DMS153 (cell line): Measurements from ENCODE around the gene PUM1.
"Not testable (repeated sequence)": the region's sequence is repeated elsewhere in the genome, so short reads cannot be mapped to it uniquely, and the experiment has no call there.

Source experiments
- DNase-seq: peaks from one replicate; lab custom pipeline; 2025; lab: John Stamatoyannopoulos, UW

Gene PUM1

DNA sequence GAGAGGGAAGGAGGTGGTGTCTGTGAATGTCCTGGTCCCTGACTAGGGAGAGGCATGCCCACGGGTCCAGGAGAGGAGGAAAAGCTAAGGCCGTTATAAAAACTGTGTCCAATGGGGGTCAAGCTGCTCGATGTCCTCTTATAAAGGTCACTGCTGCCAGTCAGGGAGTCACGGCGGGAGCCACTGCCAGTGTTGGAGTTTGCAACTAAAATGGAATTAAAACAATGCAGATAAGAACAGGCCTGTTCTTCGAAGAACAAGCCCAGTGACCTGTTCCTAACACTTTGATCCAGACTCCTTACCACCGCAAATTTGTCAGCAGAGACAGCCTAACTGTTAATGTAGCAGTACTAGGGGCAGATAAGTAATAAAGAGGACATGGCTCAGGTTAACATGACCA is 100.8 kb downstream of the PUM1 start:
- DNase-seq: no peak

DNA sequence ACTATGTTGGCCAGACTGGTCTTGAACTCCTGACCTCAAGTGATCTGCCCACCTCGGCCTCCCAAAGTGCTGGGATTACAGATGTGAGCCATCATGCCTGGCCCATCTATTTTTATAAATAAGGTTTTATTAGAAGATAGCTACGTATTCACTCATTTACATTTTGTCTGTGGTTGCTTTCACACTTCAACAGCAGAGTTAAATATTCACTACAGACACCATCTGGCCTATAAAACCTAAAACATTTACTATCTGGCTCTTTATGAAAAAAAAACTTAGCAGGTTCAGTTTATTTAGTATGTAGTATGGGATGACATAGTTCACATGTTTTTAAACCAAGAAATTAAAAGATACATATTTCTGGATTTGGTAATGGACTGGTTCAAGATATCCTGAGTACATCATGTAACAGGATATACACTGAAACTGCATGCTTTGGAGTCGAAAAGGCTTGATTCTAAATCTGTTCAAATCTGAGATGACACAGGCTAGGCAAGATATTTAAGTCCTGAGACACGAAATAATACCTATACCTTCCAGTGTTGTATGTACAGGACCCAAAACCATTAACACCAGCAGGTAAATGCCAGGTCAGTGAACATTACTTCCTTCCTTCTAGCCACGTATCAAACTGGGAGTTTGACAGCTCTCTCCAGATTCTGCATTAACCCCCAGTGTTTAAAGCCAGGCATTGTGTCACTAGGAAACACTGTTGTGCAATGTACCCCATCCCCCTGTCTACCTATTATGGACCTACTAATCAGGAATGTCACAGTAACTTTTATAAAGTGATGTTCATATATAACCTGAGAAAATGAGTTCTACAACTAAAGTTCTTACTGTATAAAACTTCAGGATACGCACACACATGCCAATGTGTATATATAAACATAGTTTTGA is 102.7 kb downstream of the PUM1 start:
- DNase-seq: no peak

DNA sequence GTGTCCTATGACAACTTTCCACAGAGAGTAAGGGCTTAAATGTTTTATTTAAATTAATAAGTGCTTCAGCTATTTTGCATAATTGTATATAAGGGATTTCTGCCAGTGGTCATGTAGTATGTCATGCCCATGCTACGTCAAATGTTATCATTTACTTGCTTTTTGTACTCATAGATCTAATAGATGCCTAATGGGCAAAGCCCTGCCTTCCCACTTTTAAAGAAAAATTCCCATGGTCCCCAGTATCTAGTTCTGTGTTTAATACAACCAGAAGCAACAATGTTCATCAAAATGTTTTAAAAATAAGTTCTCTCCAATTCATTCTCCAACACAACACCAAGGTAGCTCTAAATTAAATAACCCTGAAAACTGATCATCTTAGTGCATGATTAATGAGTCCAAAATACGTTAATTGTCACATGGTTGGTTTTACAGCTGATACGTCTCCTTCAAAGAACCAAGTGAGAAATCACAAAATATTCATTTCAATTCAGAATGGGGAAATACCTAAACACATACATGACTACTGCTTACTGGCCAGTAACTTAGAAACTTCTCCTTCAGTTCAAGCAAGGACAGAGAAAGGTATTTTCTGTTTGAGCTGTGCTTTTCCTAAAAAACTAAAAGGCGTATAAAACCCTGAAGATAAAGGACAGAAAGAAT is 107.8 kb downstream of the PUM1 start:
- DNase-seq: no peak

DNA sequence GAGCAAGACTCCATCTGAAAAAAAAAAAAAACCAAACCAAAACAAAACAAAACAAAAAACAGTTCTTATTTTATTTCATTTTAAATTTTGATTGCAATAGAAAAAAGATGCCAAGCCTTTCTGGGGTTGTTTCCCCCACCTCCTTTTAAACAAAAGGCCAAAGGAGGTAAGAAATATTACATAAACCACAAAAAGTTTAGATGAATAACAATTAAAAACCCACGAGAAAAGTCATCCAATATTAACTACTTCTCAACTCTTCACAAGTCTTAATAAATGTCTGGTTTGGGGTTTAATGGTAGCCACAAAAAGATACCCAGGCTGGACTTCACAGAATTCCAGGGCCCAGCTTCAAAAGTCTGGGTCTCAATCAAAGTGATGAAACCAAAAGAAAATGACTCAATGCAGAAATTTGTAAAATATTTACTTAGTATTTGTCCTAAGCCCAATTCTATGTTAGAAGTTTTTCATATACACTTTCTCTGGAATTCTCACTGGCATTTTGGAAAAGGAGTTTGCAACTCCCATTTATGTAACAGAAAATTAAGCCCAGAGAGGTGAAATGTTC is 110.0 kb downstream of the PUM1 start:
- DNase-seq: no peak

DNA sequence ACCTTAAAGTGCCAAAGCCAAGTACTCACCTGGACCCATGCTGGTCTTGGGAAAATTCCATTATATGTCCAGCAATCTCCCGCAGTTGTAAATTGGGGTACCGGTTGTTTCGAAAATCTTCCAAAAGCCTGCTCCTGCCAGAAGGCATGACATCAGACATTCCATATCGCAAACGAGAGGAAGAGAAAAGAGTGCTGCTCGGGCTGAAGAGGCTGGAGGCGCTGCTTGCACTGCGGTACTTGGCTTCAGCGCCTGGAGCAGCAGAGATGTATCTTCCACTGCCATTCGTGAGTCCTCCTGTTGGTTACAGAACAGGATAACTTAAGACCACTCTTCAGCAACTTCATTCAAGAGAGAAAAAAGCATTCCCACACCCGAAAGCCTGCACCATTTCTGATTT is 111.8 kb downstream of the PUM1 start:
- no peak for DNase-seq

DNA sequence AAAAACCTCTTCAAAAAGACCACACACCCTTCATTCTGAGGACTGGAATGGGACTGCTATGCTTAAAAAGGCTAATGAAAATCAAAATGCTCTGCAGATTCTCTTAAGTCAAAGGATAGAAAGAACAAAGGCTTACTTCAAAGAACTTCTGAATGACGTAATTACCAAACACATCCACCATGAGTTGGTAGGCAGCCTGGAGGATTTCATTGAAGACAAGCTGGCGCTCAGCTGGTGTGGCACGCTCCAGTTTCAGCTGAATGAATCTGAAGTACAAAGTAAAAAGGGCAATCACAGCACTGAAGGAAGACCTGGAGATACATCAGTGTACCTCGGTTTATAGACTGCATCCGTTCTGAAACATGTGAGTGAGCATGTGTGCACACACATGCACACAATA is 113.4 kb downstream of the PUM1 start:
- DNase-seq: no peak

DNA sequence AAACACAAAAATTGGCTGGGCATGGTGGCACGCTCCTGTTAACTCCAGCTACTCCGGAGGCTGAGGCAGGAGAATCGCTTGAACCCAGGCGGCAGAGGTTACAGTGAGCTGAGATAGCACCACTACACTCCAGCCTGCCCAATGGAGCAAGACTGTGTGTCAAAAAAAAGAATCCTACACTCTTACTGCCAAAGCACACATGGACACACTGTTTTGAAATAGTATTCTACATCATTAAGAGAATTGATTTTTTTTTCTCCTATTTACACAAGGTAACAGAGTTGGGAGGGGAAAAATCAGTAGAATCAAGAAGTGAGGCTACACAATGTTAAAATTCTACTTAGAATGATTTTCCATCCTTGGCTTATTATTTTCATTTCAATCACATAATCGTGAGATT is 114.8 kb downstream of the PUM1 start:
- DNase-seq: no peak

DNA sequence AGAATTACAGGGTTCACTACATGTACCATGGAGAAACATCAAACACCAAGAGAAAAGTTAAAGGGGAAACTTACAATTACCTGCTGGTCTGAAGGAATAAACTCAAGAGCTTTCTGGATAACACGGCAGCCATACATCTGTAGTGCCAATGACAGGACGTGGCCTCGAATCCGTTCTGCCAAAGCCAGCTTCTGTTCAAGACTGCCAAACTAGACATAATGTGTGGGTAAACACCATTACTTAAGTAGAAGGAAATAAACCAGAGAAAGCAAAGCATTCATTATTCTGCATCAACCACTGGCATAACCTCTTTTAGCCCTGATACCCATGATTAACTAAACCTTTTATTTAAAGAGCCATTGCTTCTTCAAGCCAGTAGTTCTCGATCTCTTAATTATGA is 115.5 kb downstream of the PUM1 start:
- peak; percentile 42 for DNase-seq

DNA sequence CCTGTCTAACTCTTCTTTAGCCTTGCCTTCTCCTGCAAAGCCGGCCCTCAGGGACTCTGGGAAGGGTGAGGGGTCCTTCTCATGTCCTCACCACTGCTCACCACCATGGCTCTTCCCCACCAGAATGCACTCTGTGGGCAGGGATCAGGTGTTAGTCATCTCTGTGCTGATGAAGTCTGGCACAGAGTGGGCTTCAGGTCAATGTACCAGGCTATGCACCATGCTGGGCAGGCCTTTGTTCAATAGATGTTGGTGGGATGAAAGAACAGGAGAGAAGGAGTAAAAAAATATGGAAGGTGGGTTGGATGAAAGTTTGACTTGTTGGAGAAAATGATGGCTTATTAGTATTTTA is 116.1 kb downstream of the PUM1 start:
- not testable (repeated sequence) for DNase-seq

DNA sequence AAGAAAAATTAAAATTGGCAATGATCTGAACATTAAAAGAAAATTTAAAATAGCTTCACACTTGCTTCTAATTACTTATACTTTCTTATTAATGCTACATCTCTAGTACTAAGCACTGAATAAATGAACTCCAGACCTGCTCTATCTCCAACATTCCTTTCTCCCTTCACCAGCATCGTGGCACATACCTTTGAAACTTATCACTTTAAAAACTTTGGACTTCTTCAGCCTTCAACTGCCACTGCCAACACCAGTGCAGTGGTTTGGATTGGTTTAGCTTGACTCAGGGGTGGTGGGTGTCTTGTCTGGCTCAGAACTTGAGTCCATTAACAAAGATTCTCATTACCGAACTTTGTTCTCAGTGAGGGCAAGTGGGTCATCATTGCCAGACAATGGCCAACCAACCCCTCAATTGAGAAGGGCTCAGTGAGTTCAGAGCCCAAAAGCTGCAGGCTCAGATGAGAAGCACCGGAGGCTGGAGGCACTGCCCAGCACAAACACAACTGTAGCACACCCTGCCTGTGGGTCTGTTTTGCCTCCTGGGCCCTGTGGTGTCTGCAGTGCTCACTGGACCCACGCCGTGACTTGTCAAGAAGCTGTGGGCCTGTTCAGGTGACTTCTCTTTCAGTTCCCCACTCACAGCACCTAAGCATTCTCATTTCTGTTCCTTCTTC is 116.6 kb downstream of the PUM1 start:
- DNase-seq: not testable (repeated sequence)

DNA sequence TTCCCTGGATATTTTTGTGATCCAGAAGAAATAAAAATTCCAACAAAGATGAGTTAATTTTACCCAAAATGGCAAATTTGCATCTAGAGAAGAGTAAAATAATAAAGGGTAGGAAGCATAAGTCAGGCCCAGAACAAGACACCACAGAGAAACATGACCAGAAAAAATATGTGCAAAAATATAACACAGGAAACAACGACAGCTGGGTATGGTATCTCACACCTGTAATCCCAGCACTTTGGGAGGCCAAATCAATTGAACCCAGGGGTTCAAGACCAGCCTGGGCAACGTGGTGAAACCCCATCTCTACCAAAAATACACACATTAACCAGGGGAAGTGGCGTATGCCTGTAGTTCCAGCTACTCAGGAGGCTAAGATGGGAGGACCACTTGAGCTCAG is 117.2 kb downstream of the PUM1 start:
- DNase-seq: no peak

DNA sequence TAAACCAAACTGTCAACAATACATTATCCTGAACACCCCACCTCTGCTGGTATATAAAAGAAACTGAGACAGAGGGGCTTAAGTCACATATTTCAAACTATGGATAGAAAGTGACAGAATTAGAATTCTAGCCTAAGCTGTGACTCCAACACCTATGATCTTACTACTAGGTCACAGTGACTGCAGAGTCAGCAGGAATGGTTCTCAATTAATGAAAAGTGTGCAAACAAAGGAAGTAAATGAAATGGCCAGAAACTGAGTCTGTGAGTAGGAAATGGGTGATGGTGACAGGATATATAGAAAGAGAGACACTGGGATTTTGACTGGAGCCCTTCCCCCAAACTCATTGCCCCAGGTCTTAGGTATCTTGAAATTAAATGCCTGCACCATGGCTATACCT is 118.3 kb downstream of the PUM1 start:
- DNase-seq: no peak

DNA sequence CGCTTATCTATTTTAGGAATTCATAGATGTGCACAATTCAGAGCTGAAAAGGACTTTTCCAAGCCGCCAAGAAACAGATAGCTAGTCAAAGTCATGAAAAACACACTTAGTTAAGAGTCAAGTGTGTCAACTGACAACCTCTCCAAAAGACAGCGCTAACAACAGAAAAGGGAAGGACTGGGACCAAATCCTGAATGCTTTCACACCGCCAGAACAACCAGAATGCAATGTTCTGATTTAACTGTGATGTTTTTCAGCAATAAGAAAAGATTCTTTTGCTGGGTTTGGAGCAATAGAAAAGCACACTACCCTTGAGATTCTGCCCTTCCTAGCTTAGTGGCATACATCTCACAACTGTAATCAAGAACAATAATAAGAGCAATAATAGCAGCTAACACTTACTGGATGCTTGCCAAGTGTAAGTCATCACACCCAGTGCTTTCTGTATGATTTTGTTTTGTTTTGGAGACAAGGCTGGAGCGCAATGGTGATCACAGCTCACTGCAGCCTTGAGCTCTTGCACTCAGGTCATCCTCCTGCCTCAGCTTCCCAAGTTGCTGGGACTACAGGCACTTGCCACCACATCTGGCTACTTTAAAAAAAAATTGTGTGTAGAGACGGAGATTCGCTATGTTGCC is 123.1 kb downstream of the PUM1 start:
- DNase-seq: no peak

DNA sequence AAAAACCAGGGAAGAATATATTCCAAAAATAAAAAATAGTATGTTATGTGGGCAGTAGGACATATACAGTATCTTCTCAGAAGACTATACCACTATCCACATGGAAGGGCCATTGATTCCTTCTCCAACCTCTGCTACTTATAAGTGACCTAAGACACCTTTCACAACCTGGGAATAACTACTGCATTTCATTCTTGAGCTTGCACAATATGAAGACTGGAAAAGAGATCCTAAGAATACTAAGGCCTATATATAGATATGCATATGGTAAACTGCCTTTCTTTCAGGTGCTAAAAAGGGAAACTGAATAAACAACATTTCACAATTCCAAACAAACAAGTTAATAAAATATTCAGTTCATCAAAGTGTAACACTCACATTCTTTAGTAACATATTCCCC is 125.0 kb downstream of the PUM1 start:
- no peak for DNase-seq

DNA sequence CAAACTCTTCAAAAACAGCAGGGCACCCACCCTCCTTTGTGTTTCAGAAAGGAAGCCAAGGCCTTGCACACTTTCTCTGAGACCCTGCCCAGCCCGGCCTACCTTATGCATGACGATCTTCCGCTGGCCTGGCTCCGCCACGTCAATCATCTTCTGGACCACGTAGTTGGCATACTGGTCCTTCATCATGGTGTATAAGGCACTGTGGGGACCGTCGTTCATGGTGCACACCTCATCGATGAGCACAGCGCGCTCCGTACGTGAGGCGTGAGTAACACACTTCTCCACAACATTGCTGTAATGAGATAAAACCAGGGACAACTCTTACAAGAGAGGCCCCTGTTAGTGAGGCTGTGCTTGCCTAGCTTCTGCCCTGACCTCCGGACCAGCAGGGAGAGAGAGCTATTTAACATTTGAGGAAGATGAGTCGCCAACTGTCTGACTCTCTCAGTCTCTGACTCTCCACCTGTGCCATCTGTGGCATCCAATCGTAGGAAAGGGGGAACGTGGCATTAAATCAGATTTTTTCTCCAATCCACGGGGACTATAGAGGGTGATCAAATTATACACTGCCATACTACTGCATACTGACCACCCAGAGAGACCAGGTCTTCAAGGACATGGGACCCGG is 128.9 kb downstream of the PUM1 start:
- no peak for DNase-seq

DNA sequence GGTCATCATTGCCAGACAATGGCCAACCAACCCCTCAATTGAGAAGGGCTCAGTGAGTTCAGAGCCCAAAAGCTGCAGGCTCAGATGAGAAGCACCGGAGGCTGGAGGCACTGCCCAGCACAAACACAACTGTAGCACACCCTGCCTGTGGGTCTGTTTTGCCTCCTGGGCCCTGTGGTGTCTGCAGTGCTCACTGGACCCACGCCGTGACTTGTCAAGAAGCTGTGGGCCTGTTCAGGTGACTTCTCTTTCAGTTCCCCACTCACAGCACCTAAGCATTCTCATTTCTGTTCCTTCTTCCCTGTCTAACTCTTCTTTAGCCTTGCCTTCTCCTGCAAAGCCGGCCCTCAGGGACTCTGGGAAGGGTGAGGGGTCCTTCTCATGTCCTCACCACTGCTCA is 129.8 kb downstream of the PUM1 start:
- not testable (repeated sequence) for DNase-seq

DNA sequence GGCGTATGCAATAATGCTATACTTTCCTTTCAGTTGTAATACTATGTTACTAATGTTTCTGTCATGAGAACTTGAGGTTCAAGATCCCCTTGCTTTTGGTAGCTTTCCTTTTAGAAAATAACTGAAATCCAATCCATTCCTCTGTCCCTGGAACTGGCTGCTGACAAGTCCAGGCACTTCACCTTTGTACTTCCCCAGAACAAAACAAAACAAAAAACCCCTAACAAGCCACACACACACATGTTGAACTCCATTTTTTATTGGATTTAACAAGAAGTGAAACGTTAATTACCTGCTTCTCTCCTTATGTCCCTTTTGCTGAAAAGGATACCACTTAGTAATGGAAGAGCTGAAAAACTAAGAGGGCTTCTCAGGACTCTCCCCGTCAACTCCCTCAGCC is 130.9 kb downstream of the PUM1 start:
- DNase-seq: no peak

DNA sequence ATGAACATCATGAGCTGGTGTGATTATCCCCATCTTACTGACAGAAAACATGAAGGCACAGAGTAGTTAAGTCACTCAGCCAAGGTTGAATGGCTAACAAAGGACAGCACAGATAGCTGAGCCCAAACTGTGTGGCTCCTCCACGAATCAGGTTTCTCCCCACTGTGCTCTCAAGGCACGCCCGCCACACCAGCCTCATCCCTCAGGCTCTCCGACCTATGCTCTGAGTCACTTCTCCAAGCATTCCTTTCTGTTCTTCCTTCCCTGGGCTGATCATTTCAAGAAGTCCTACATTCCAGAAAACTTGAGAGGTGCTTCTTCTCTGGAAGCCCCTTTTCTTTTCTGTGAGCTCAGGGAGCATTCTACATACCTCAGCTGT is 131.7 kb downstream of the PUM1 start:
- no peak for DNase-seq

DNA sequence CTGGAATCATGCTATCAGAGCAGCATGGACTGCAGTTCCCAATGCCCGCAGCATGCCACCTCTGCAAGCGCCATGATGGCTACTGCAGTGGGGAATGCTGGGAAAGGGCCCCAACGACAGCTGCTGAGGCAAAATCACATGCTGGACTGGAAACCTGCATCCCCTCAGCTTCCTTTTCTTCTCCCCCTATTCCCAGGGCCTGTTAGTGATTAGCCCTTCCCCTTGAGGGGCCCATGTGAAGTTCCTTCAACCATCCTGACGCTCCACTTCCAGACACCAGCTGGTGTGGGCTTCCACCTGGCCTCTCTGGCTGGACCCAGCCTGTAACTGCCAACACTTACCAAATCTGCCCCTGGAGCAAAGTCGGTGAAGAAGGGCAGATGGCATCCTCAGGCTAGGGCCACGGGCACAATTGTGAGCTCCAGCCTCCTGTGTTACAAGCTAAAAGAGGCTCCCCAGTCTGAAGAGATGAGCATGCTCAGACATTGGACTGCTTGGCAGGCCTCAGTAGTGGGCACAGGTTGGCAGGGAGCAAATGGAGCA is 134.8 kb downstream of the PUM1 start:
- no peak for DNase-seq

DNA sequence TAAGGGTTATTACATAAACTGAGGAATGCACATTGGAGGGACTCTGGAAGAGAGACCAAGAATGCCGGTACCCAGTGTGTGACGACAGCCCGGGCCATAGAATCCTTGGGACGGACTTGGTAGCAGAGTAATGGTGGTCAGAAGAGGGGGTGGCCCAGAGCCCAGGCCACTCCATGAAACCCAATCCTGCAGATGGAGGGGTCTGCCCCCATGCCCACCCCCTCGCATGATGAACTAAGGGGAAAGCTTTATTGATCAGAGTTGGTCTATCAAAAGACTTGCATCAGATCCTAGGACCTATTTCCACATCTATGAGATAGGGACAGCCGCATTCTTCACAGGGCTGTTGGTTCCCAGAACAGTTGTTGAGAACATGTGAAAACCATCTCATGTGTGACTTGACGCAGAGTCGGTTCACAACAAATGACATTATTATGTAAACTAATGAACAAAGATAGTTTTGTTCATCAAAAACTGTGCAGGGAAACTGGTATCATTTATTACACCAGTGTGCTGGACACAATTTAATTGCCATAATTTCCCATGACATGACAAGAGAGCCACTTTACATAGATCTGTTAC is 135.5 kb downstream of the PUM1 start:
- no peak for DNase-seq
